ENCODE results near the gene ITPKB.
"Not testable (repeated sequence)": the region's sequence is repeated elsewhere in the genome, so short reads cannot be mapped to it uniquely, and the experiment has no call there.

Gene ITPKB

GRCh38 chr1:226754097-226754496, 15.0 kb upstream of the ITPKB start:
- Histone ChIP-seq H3K4me3 (no peak overlapping the region), H3K4me1 (no peaks in the 10 kb centered on the region), H3K36me3 (no peaks in the 10 kb centered on the region), H3K9me3 (no peaks in the 10 kb centered on the region), H3K27me3 (no peaks in the 10 kb centered on the region), H3K27ac (no peak overlapping the region)
- DNase-seq = no peak
- TF ChIP-seq, protein P1, sequence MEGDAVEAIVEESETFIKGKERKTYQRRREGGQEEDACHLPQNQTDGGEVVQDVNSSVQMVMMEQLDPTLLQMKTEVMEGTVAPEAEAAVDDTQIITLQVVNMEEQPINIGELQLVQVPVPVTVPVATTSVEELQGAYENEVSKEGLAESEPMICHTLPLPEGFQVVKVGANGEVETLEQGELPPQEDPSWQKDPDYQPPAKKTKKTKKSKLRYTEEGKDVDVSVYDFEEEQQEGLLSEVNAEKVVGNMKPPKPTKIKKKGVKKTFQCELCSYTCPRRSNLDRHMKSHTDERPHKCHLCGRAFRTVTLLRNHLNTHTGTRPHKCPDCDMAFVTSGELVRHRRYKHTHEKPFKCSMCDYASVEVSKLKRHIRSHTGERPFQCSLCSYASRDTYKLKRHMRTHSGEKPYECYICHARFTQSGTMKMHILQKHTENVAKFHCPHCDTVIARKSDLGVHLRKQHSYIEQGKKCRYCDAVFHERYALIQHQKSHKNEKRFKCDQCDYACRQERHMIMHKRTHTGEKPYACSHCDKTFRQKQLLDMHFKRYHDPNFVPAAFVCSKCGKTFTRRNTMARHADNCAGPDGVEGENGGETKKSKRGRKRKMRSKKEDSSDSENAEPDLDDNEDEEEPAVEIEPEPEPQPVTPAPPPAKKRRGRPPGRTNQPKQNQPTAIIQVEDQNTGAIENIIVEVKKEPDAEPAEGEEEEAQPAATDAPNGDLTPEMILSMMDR (IDR thresholded peaks at IDR 0.05) = no peak
- intact Hi-C loops (cut with DNase I; ENCODE audit: low total_unique reads) = no loop called here

DNA sequence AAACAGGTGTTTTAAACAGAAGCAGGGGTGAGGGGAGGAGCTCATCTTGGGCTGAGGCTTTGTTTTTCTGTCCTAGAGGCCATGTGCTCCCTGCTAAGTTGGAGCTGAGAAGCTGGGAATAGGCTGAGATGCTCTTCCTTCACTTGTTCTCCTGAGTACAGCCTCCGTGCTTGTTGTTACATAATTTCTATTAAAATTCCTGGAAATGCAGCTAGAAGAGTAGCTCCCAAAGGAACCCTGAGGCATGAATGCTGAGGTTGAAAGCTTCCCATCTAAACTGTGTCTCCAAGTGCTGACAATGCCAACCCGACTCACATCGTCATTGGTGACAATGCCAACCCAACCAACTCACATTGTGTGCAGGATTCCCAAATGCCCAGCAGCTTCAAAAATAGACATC, 12.6 kb upstream of the ITPKB start:
- no peak for DNase-seq
- TF ChIP-seq, protein P1 (IDR thresholded peaks at IDR 0.05) = no peak
- H3K27me3 ChIP-seq = no peaks in the 10 kb centered on the region
- H3K4me3 ChIP-seq = no peak overlapping the region
- no peaks in the 10 kb centered on the region for H3K4me1 ChIP-seq
- no peak overlapping the region for H3K27ac ChIP-seq
- no peaks in the 10 kb centered on the region for H3K36me3 ChIP-seq
- no peaks in the 10 kb centered on the region for H3K9me3 ChIP-seq
- intact Hi-C loops (cut with DNase I; ENCODE audit: low total_unique reads) = no loop called here

DNA sequence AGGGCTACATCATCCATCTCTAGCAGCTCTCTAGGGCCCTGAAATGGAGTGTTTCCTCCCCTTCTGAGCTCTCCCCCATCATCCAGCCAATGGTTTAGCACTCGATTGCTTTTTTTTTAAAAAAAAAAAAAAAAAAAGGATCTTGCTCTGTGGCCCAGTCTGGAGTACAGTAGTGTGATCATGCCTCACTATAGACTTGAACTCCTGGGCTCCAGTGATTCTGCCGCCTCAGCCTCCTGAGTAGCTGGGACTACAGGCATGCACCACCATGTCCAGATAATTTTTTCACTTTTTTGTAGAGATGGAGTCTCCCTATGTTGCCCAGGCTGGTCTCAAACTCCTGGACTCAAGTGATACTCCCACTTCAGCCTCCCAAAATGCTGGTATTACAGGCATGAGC, 12.1 kb upstream of the ITPKB start:
- no peak overlapping the region for H3K27ac ChIP-seq
- no peaks in the 10 kb centered on the region for H3K27me3 ChIP-seq
- H3K4me1 ChIP-seq = no peaks in the 10 kb centered on the region
- TF ChIP-seq, protein P1 (IDR thresholded peaks at IDR 0.05) = no peak
- intact Hi-C loops (cut with DNase I; ENCODE audit: low total_unique reads) = no loop called here
- no peaks in the 10 kb centered on the region for H3K36me3 ChIP-seq
- no peak overlapping the region for H3K4me3 ChIP-seq
- DNase-seq = no peak
- no peaks in the 10 kb centered on the region for H3K9me3 ChIP-seq

GRCh38 chr1:226749467-226749866, 10.4 kb upstream of the ITPKB start:
- intact Hi-C loops (cut with DNase I; ENCODE audit: low total_unique reads) = no loop called here
- no peak overlapping the region for H3K4me3 ChIP-seq
- no peaks in the 10 kb centered on the region for H3K4me1 ChIP-seq
- H3K27ac ChIP-seq = no peak overlapping the region
- H3K27me3 ChIP-seq = no peaks in the 10 kb centered on the region
- H3K36me3 ChIP-seq = no peaks in the 10 kb centered on the region
- no peak for DNase-seq
- TF ChIP-seq, protein P1 (IDR thresholded peaks at IDR 0.05) = no peak
- H3K9me3 ChIP-seq = no peaks in the 10 kb centered on the region

GRCh38 chr1:226748306-226748705, 9.2 kb upstream of the ITPKB start:
- TF ChIP-seq, protein P1 (IDR thresholded peaks at IDR 0.05) = no peak
- no peaks in the 10 kb centered on the region for H3K27me3 ChIP-seq
- intact Hi-C loops (cut with DNase I; ENCODE audit: low total_unique reads) = no loop called here
- no peak overlapping the region for H3K4me3 ChIP-seq
- no peaks in the 10 kb centered on the region for H3K4me1 ChIP-seq
- DNase-seq = no peak
- no peaks in the 10 kb centered on the region for H3K36me3 ChIP-seq
- H3K27ac ChIP-seq = no peak overlapping the region
- no peaks in the 10 kb centered on the region for H3K9me3 ChIP-seq

GRCh38 chr1:226747519-226748263, 8.6 kb upstream of the ITPKB start:
- H3K9me3 ChIP-seq; H3K27me3 ChIP-seq; DNase-seq; H3K4me1 ChIP-seq; H3K27ac ChIP-seq; H3K4me3 ChIP-seq; intact Hi-C loops (cut with DNase I; ENCODE audit: low total_unique reads); H3K36me3 ChIP-seq: not testable (repeated sequence)

Measured in tibial artery (tissue), 4 donors.